AG08395 (cell line): ENCODE results near the gene RECQL.

Experiments used
- DNase-seq: peaks from one replicate; pipeline ENCODE4 v3.0.0; 2012; ENCODE audit warnings: mixed read lengths, low spot score

The RECQL gene

DNA sequence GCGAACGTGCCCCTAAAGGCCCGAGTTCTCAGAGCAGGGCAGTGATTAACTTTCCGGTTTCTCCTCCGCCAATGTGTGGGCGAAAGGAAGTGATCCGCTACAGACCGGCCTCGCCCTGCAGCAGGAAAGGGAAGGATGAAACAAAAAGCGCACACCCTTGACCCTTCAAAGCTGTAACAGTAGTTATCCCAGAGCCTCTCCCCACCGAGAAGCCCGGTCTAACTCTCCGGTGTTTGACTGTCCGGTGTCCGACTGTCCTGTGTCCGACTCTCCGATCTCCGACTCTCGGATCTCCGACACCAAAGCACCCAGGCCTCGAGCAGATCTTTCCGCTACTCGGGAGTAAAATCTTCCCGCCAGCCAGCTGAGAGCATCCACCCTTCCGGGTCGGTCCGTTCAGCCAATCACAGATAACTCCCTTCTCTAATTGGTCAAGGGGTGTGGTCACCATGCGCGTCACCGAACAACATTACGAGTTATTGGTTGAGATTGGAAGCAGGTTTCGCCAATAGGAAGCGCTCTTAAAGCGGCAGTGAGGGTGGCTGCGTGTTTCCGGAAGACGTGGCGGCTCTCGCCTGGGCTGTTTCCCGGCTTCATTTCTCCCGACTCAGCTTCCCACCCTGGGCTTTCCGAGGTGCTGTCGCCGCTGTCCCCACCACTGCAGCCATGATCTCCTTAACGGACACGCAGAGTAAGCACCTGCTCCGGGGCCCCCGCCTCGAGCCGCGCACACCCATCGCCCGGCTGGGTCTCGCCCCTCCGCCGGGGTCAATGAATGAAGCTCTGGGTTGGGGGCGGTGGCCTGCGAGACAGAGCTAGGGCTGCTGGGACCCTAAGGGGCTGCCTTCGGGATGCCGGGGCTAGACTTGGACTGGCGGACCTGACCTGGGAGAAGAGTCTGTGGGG lies at the start of gene RECQL, which contains the start of gene GOLT1B:
RECQL (minus strand) TSS at position 378 of the 906 bp plus-strand sequence. CDS start 2,065 bp downstream, outside the sequence.
GOLT1B (plus strand) TSS at position 532 of the 906 bp plus-strand sequence; CDS start at position 667, 135 bp downstream.
- peak; percentile 98 for DNase-seq

DNA sequence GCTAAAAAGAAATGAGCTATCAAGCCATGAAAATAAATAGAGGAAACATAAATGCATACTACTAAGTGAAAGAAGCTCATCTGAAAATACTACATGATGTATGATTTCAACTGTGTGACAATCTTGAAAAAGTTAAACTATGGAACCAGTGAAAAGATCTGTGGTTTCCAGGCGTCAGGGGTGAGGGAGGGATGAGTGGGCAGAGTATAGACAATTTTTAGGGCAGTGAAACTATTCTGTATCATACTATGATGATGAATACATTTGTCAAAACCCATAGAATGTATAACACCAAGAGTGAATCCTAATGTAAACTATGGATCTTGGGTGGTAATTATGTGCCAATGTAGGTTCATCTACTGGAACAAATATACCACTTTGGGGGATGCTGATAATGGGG lies 46.0 kb upstream of the RECQL start:
- DNase-seq, result no peak

DNA sequence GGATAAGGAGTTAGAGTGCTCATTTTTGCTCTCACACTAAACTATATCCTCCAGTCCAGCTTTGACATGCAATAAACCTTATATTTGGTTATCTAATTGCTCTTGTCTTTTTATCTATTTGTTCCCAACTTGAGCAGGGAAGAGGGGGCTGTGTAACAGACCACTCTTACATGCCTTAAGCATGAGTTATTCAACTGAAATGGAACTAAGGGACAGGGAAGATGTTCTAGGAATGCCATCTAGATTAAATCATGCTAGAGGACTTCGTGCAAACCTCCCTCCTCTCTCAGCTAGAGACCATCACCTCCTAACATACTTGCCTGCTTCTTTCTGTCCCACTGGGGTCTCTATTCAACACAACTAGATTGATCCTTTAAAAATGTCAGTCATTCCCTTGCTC lies 45.3 kb upstream of the RECQL start:
- no peak for DNase-seq

DNA sequence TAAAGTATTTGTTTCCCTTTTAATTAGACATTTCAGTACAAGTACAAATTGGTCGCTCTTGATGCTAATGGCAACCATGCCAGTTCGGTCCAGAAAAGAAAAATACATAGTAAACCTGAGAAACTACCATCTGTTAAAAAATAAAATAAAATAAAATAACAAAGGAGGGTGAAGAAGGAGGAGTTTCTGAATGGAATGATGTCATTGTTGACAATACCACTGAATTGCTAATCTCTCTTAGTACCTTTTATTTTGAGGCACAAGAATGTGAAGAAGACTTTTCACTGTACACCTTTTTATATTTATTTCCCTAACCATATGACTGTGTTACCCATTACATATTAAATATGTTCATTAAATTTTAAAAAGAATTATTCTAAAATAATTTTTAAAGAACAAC lies 44.1 kb upstream of the RECQL start:
- DNase-seq, result no peak

DNA sequence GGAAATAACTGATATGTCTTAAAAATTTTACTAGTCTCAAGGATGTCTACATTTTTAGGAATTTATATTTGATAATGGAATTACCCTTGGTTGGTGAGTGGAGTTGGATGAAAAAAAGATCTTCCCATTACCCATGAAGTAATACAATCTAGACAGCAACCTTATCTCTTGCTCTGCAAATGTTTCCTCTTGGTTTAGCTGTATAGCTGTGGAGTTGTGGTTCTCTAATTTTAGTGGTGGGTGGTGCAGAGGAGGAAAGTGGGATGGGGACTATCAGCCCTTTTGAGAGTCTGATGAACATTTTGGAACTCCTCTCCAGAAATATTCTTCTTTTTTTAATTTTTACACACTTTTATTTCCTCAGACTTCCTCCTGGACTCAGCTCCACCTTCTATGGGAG lies 41.7 kb upstream of the RECQL start:
- no peak for DNase-seq

DNA sequence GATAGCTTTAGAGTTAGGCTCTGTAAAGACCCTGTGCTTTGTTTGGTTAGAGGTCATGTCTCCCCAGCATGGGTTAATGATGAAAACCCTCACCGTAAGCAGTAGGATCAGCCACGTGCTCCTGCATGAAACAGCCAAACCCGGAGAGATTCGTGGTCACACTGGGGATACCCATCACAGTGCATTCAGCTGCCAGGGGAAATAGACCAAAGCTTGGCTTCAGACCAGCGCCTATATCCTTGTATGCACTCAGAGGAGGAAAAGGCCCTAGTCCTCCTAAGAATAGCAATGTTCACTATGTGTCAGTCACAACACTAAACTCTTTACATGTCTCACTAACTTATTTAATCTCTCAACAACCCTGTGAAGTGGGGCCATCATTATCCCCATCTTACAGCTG lies 41.0 kb upstream of the RECQL start:
- DNase-seq, result no peak

DNA sequence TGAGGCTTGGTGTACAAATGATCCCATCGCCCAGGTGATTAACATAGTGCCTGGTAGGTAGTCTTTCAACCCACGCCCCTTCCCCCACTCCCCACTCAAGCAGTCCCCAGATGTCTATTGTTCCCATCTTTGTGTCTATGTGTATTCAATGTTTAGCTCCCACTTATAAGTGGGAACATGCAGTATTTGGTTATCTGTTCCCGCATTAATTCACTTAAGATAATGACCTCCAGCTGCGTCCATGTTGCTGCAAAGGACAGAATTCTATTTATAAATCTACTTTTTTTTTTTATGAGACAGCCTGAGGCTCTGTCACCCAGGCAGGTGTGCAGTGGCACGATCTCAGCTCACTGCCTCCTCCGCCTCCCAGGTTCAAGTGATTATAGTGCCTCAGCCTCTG lies 40.3 kb upstream of the RECQL start:
- DNase-seq, result no peak

DNA sequence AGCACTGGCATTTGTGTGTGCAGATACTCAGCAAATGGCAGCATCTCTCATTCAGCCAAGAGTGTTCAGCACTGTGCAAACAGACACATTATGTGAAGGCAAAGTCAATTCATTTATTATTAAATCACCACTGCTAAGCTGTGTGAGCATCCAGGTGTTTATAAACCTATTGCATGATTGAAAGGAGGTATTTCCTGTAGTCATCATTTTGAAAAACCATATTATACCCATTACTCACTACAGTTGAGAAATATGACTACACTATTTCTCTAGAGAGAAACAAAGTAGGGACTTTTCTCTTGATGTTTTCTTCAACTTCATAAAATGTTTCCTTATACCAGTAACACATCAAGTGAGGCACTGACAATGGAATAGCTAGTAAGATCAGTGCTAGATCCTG lies 38.4 kb upstream of the RECQL start:
- no peak for DNase-seq

DNA sequence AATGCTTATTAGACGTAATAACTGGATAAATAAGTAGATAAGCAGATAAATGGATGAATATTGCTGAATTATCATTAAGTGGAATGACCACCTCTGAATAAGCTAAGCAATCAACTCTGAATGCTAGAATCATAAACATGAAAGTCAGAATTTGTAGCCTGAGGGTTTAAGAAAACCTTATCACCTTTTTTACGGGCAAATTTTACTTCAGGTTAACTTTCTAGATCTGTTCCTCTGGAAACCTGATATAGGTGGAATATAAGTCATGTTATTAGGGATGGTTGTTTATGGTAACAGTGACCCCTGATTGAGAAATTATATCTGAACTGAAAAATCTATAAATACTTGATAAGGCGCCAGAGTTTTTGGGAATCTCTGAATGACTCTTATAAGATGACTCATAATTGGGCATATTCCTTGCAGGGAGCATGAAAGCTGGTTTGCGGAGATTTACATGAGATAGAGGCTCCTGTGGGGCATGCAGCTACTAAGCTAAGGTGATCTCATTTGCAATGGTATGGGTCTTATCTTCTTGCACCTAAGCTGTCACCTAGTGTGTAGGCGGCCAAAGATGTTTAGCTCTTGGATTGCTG lies 36.7 kb upstream of the RECQL start:
- DNase-seq, result no peak

GRCh38 chr12:21529456-21529855 lies 28.0 kb upstream of the RECQL start:
- no peak for DNase-seq

DNA sequence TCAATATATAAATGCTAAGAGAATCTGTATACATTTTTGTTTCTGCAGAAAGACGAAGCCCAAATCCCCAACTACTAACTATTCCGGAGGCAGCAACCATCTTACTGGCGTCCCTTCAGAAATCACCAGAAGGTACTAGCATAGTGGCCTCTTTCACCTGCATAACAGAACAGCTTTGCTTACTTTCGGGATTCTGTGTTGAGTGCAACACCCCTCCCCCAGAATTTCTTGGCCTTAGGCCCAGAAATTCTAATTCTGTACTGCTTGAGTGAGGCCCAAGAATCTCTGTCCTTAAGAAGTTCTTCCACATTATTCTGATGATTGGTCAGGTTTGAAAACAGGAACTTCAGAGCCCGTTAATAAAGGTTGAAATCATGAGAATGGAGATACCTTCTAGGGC lies 27.5 kb upstream of the RECQL start:
- DNase-seq, result no peak

DNA sequence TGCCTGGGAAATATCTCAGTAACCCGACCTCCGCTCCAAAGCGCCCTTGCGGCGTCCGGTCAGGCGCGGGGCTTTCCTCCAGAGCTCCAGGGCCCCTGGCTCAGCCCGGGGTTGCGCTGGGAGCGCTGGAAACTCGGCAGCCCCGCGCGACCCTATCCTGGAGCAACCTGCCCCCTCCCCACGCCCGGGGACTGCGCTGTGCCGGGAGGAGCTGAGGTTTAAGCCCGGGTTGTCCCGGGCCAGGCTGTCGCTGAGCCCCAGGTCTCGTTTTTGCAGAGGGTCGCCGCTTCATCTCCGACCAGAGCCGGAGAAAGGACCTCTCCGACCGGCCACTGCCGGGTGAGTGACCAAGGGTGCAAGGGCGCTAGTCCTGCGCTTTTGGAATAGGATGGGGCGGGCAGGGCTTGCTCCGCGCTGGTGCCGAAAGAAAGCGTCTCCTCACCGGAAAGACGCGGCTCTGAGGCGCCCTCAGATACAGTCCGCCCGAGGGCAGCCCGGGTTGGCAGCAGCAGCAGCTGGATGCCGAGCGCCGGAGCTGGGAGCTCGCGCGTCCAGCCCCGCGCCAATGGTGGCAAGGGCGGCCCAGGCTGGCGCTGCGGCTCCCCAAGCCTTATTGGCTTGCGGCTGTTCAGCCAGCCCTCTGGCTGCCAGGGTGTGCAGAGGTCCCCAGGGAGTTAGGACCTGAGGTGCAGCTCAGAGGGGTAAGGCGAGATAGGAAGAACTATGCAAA lies 26.2 kb upstream of the RECQL start:
- peak; percentile 47 for DNase-seq

GRCh38 chr12:21526721-21527345 lies 25.4 kb upstream of the RECQL start:
- DNase-seq, result no peak

GRCh38 chr12:21526053-21526452 lies 24.6 kb upstream of the RECQL start, which contains the start of gene SPX:
SPX (plus strand) TSS chr12:21526296; CDS start chr12:21526473, 177 bp downstream.
- no peak for DNase-seq

GRCh38 chr12:21523148-21523547 lies 21.7 kb upstream of the RECQL start:
- no peak for DNase-seq

- no peak for DNase-seq
These were observed 20.1 kb upstream of the RECQL start for GRCh38 chr12:21521541-21521940.

GRCh38 chr12:21518451-21518850 lies 17.0 kb upstream of the RECQL start:
- DNase-seq, result no peak

- DNase-seq, result no peak
These were observed 14.8 kb upstream of the RECQL start for GRCh38 chr12:21516281-21516680.

DNA sequence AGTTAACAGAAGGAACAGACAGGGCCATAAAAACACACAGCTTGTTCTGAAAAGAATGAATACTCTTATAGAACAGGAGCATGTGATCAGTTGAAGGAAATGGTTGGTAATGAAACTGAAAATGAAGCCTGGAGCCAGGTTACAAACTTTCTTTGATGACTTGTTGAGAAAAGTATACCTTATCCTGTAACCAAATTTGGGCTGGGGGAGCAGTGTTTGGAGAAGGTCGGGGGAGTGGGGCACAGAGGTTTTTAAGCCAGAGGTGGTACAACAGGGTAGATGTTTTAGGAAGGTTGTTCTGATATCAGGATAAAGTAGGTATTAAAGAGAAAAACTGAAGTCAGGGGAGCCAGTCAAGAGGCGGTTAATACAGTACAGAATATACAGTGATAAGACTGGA lies 8.3 kb upstream of the RECQL start:
- no peak for DNase-seq

- no peak for DNase-seq
These were observed 6.4 kb upstream of the RECQL start for GRCh38 chr12:21507849-21508248.

DNA sequence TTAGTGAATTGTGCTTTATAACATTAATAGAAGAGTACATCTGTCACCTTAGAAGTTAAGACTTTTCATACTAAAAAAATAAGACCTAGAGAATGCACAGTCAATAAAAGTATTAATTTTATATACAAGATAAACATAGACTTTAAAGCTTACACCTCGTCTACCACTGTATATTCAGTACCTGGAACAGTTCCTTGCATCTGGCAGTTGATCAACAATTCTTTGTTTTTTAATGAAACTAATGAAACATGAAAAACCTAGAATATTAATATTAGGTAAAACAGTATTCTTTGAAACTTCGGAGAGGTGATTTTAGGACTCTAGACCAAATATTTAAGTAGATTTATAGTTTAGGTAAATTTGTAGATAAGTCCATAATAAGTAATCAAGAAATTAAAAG lies 4.5 kb upstream of the RECQL start:
- DNase-seq, result no peak

GRCh38 chr12:21502872-21503271 lies 1.4 kb upstream of the RECQL start:
- no peak for DNase-seq
